ENCODE measurements around the gene SAMD8. TPM values are rescaled to one million over a fixed set of nuclear protein-coding genes. Genes with fewer than 3 reads are reported as not detected.

The SAMD8 gene
- total and polyA plus RNA-seq, 3 donors from 2014 or later: 45.0 to 66.3 (median 55.3) TPM

DNA sequence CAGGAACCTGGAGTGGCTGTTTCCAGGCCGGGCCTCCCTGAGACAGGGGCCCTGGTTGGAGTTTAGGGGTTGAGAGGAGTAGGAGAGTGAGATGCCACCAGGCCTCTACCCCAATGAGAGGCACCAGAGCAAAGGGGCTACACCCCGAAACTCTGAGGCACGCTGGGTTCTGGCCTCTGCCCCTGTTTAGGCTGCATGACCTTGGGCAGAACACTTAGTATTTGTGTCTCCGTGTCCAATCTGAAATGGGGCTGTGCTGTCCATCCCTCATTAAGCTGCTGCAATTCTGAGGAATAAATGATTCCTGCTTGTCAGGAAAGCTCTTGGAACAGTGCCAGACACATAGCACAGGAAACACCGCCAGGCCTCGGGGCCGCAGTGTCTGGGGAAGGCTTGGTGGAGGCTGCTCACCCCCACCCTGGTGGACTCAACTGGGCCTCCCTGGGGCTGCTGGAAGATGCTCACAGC is 40.5 kb upstream of the SAMD8 start:
- H3K27ac ChIP-seq: peak overlapping the region; percentile 55 to 63

DNA sequence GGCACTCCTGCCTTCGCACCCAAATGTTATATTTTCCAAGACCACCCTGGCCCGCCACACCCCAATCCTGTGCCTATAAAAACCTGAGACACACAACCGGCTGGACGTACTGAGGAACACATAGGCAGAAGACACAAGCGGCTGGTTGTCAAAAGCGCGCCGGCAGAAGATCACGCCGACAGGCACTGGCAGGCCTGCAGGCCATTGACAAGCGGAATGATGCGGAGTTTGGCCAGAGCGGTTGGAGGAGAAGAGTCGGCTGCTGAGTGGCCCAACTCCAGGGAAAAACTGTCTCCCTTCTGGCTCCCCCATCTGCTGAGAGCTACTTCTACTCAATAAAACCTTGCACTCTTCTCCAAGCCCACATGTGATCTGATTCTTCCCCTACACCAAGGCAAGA is 39.7 kb upstream of the SAMD8 start:
- H3K9me3 ChIP-seq: no peaks in the 10 kb centered on the region
- no peaks in the 10 kb centered on the region for H3K36me3 ChIP-seq (ENCODE audit: low read depth, missing control alignments)
- intact Hi-C loops (cut with DNase I; ENCODE audit: low total_unique reads): no loop called here
- 73 to 91% methylated on average over 10 to 14 of the region's 14 CpGs for WGBS, 2 donors
- H3K4me3 ChIP-seq: no peak overlapping the region
- H3K27ac ChIP-seq: peak overlapping the region in 1 of 2 donors; percentile 55
- no peak for TF ChIP-seq POLR2A (IDR thresholded peaks at IDR 0.05)
- TF ChIP-seq, protein P1, sequence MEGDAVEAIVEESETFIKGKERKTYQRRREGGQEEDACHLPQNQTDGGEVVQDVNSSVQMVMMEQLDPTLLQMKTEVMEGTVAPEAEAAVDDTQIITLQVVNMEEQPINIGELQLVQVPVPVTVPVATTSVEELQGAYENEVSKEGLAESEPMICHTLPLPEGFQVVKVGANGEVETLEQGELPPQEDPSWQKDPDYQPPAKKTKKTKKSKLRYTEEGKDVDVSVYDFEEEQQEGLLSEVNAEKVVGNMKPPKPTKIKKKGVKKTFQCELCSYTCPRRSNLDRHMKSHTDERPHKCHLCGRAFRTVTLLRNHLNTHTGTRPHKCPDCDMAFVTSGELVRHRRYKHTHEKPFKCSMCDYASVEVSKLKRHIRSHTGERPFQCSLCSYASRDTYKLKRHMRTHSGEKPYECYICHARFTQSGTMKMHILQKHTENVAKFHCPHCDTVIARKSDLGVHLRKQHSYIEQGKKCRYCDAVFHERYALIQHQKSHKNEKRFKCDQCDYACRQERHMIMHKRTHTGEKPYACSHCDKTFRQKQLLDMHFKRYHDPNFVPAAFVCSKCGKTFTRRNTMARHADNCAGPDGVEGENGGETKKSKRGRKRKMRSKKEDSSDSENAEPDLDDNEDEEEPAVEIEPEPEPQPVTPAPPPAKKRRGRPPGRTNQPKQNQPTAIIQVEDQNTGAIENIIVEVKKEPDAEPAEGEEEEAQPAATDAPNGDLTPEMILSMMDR (IDR thresholded peaks at IDR 0.05): no peak
- no peaks in the 10 kb centered on the region for H3K27me3 ChIP-seq
- peak; percentile 37 for DNase-seq
- peaks cover 14% of the 10 kb centered on the region for H3K4me1 ChIP-seq

More for the DNA sequence above, 40.5 kb upstream of the SAMD8 start:
- peak; percentile 21 for DNase-seq
- Histone ChIP-seq H3K4me3 (no peak overlapping the region), H3K36me3 (ENCODE audit: low read depth, missing control alignments) (no peaks in the 10 kb centered on the region), H3K27me3 (no peaks in the 10 kb centered on the region), H3K4me1 (peaks cover 14% of the 10 kb centered on the region), H3K9me3 (no peaks in the 10 kb centered on the region)
- TF ChIP-seq, protein P1 (IDR thresholded peaks at IDR 0.05): no peak
- TF ChIP-seq POLR2A (IDR thresholded peaks at IDR 0.05): no peak
- 30 to 51% methylated on average over 7 of the region's 7 CpGs for WGBS, 2 donors
- intact Hi-C loops (cut with DNase I; ENCODE audit: low total_unique reads): no loop called here

DNA sequence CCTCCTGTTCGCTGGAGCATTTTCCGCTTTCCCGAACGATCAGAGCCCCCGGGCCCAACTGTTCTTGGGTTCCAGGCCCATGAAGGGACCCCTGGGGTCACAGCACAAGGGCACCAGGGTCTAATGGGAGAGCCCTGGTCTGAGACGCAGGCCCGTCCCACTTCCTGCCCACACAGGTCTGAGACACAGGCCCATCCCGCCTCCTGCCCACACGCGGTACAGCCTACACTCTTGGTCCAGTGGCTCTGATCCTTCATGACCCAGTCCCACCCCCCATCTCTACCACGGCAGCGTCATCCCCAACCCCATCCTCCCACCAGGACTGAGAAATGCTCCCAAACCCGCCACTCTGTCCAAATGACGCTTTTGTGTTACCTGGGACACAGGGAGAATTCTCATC is 38.7 kb upstream of the SAMD8 start:
- 96 to 97% methylated on average over 14 of the region's 14 CpGs for WGBS, 2 donors
- TF ChIP-seq POLR2A (IDR thresholded peaks at IDR 0.05): no peak
- TF ChIP-seq, protein P1 (IDR thresholded peaks at IDR 0.05): no peak
- H3K27me3 ChIP-seq: no peaks in the 10 kb centered on the region
- DNase-seq: no peak
- H3K27ac ChIP-seq: no peak overlapping the region
- no peaks in the 10 kb centered on the region for H3K36me3 ChIP-seq (ENCODE audit: low read depth, missing control alignments)
- H3K9me3 ChIP-seq: no peaks in the 10 kb centered on the region
- peaks cover 14% of the 10 kb centered on the region for H3K4me1 ChIP-seq
- intact Hi-C loops (cut with DNase I; ENCODE audit: low total_unique reads): no loop called here
- no peak overlapping the region for H3K4me3 ChIP-seq

DNA sequence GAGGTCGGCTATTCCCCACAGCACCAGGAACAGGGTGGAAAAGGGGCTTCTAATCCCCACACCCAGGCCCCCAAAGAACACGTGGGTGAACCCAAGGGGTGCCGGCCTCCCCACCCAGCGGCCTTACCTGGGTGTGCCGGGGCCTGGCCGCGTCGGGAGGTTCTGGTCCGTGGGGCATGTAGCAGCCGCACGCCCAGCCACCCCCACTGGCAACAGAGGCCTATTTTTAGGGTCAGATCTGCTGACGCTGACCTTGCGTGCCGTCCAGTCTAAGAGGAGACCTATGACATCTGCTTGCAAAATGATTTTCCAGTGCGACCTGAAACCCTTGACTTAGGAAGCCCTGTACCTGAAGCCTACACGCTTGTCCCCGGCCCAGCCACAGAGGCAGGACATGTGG is 38.0 kb upstream of the SAMD8 start:
- Histone ChIP-seq H3K36me3 (ENCODE audit: low read depth, missing control alignments) (no peaks in the 10 kb centered on the region), H3K27ac (no peak overlapping the region), H3K4me1 (peaks cover 14% of the 10 kb centered on the region), H3K27me3 (no peaks in the 10 kb centered on the region), H3K9me3 (no peaks in the 10 kb centered on the region), H3K4me3 (no peak overlapping the region)
- intact Hi-C loops (cut with DNase I; ENCODE audit: low total_unique reads): no loop called here
- 90 to 96% methylated on average over 9 to 17 of the region's 17 CpGs for WGBS, 2 donors
- no peak for DNase-seq
- TF ChIP-seq POLR2A (IDR thresholded peaks at IDR 0.05): no peak
- TF ChIP-seq, protein P1 (IDR thresholded peaks at IDR 0.05): no peak

DNA sequence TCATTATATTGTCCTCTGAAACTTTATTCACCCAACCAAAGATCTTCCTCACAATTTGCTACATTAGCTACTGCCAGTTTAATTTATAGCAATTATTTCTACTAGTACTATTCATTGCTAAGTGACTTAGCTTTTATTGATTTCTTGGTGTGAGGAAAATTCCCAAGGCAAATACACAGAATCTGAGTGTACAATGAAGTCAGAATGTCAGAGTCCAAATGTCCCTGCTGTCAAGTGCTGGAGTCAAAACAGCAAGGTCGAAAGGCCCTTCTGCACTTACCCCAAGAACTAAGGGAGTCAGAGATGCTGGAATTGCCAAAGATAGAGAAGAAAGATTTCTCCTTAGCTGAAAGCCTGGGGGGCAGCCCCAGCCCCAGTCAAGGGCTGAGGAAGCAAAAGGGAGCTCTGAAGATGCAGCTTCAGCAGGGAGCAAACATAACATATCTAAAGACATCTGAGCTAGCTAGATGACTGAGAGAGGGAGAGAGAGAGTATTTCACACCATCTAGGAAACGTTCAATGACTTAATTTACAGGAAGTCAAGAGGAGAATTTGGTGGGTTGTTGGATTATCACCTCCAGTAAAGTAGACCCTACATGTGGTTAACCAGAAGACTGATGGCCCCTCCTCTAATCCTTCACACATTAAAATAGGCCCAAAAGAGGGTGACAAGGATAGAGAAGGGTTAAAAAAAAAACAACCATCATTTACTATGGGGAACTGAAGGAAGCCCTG is 36.6 kb upstream of the SAMD8 start:
- Histone ChIP-seq H3K4me3 (no peak overlapping the region), H3K27ac (no peak overlapping the region), H3K9me3 (no peaks in the 10 kb centered on the region), H3K4me1 (peaks cover 14% of the 10 kb centered on the region), H3K36me3 (ENCODE audit: low read depth, missing control alignments) (no peaks in the 10 kb centered on the region), H3K27me3 (no peaks in the 10 kb centered on the region)
- intact Hi-C loops (cut with DNase I; ENCODE audit: low total_unique reads): no loop called here
- WGBS, 2 donors: 80 to 91% methylated on average over 2 of the region's 2 CpGs
- no peak for DNase-seq
- no peak for TF ChIP-seq POLR2A (IDR thresholded peaks at IDR 0.05)
- TF ChIP-seq, protein P1 (IDR thresholded peaks at IDR 0.05): no peak
